AG08395 (cell line): ENCODE measurements around the gene COX18.
A peak's percentile ranks its signal among the peaks of the same experiment; 100 is the strongest.

Experiments
- DNase-seq: peaks from one replicate; pipeline ENCODE4 v3.0.0; 2012; ENCODE audit warnings: mixed read lengths, low spot score

COX18 gene, protein sequence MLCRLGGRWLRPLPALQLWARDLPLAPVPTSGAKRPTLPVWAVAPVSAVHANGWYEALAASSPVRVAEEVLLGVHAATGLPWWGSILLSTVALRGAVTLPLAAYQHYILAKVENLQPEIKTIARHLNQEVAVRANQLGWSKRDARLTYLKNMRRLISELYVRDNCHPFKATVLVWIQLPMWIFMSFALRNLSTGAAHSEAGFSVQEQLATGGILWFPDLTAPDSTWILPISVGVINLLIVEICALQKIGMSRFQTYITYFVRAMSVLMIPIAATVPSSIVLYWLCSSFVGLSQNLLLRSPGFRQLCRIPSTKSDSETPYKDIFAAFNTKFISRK

DNA sequence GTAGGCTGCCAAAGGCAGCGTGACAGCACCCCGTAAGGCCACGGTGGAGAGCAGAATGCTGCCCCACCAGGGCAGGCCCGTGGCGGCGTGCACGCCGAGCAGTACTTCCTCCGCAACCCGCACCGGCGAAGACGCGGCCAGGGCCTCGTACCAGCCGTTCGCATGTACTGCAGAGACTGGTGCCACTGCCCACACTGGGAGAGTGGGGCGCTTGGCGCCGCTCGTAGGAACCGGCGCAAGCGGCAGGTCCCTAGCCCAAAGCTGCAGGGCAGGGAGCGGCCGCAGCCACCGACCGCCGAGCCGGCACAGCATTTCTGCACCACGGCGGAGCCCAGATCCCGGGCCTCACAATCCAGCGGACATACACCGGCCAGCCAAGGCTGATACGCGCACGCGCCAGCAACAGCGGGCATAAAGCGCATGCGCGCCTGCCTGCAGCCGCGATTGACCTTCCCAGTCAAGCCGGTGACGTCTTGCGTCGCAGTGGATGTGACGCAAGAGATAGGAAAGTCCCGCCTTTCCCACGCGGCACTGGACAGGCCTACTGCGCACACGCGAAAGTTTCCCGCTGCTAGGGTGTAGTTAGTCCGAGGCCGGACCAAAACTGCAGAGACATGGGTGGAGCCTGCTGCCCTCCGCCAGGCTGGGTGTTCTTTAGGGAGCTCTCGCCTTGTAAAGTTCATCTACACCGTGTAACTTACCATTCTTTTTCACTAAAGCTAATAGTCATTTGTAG lies at the start of gene COX18:
TSS of gene COX18 (minus strand) at position 379 of the 736 bp plus-strand sequence. CDS start at position 312, 67 bp downstream.
- peak; percentile 98 for DNase-seq

DNA sequence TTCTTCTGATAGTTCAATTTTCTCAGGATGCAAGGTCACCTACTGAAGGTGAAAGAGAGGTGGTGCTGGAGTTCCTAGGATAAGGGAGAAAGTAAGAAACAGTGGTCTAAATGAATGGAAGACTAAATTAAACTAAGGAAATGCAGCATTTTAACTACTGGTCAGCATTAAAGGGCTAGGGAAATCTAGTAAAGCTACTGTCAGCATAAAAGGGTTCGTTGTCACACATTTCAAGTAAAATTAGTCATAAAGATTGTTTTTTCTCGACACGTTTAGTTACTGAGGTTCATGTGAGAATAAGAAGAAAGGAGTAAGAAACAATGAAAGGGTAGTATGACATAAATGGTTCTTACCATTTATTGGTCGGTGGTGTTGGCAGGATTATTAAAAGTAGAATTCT lies 40.0 kb upstream of the COX18 start:
- no peak for DNase-seq

DNA sequence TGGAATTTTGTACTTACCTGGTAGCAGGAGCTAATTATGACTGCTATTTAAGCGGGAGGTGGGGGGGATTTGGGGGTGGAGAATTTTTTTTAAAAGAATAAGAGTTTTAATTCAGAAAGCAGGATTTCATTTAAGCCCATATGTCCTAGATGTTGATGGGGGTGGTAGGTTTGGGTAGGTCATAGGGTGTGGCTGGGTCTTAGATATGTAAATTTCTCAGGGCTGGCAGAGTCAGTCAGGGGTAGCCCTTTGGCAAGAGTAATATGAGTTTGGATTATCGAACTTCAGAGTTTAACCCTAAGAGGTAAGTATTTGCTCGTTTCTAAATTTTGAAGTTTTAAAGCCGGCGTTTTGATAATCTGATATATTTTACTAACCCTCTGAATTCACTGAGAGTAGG lies 35.2 kb upstream of the COX18 start:
- no peak for DNase-seq

DNA sequence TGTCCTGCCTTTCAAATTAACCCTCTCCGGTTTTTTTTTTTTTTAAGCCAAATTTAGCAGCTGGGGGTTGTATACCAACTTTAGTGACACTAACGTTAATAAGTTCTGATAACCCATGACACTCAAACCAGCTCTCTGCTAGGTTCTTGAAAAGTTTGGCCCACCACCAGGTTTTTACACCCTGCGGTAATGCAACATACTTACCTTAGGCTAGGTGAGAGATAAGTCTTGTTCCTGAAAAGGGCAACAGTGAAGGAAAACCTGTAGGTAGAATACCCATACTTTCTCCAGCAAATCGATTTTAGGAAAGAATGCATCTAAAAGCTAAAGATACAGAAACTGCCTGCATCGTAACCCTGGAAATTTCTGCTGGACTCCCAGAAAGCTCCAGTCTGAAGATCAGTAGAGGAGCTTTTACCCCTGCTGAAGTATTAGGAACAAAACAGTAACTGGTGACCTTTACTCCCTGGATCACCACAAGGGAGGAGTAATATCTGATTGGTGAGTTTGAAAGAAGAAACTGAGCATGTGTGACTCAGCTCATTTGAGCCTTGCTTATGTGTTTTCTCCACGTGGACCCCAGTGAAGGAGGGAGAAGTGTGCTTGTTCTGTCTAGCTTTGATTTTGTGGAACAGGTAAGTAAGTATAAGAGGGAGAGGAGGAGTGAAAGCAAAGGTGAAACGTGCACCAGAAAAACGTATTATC lies 34.4 kb upstream of the COX18 start:
- no peak for DNase-seq

DNA sequence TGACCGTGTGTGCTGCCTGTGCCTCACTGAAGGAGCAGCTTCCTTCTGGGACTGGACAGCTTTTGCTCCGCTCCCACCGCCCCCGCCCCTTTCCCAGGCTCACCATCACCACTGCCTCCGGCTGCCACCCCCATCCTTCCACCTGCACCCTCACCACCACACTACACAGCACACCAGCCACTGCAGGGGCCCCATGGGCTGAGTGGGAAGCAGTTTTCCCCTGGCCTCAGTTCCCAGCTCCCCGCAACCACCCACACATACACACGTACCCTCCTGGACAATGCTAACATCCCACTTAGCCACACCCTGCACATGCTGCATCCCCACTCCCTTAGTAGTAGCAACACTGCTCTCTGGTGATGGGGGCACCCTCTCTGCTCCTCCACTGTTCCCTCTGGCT lies 29.6 kb upstream of the COX18 start:
- no peak for DNase-seq

DNA sequence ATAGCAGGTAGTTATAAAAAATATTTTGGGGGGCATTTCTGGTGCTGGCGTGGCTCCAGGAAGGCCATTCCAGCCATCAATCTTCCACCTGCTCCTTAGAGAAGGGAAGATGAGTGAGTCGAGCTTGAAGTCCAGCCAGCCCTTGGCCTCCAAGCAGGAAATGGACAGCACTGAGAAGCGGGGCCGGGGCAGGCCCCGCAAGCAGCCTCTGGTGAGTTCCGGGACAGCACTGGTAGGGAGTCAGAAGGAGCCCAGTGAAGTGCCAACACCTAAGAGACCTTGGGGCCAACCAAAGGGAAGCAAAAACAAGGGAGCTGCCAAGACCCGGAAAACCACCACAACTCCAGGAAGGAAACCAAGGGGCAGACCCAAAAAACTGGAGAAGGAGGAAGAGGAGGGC lies 29.2 kb upstream of the COX18 start:
- DNase-seq = no peak

DNA sequence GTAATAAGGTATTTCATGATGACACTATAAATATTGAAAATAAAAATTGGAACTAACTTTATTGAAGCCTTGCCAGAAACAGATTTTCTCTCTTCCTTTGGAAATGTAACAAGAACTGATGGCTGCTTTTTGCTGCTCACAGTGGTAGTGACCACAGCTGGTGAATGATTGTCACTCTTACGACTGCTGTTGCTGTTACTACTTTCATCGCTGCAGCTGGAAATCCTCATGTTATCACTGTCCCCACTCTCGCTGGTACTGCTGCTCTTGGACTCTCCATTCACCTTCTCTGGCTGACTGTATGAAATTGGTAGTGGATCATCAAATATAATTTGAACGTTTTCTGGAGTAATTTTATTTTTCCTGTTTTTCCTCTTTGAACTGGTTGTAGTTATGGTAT lies 28.5 kb upstream of the COX18 start:
- no peak for DNase-seq

DNA sequence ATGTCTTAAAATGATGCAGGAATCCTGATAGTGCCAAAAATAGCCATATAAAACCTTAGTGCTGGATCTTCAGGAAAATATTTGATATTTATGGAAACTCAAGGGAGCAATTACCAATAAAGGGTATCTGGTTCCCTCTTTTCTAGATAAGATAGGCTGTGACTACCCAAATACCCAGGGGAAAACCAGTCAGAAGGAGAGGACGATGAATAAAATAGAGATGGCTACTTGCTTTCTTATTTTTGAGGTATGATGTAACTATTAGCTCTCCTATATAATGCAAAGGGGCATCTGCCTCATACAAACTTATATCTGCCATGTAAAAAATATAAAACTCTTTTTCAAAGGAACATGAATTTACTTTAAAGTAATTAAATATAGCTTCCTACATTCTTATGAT lies 23.4 kb upstream of the COX18 start:
- DNase-seq = no peak

DNA sequence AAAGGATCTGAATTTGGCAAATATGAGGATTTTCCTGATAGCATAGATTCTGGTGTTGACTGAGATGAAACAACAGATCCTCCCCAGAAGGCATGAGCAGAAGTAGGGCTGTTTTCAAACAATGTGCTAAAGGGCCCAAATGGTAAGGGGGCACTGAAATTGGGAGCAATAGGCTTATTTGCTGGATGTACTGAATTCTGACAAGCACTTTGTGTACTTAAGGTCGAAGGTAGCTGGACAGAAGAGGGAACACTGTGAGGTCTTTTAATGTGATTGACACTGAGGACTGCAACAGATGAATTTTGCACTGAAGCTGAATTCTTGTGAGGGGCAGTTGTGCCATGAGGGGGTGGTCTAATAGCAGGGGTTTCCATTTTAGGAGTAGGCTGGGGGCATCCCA lies 21.2 kb upstream of the COX18 start:
- DNase-seq = no peak

DNA sequence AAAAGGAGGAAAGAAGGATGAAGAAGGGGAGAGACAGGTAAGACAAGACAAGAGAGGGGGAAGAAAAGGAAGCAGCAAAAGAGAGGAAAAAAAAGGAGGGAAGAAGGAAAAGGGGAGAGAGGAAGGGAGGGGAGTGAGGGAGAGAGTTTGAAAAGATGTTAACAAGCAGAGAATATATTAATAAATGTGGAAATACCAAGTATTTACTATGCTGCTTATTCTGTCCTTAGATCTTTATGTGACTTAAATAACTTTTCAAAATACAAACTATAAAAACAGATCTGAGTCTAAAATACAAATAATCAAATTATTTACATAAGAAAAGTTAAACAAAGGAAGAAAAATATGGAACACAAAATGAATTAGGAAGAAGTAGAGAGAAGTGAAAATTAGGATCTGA lies 18.4 kb upstream of the COX18 start:
- DNase-seq = no peak

DNA sequence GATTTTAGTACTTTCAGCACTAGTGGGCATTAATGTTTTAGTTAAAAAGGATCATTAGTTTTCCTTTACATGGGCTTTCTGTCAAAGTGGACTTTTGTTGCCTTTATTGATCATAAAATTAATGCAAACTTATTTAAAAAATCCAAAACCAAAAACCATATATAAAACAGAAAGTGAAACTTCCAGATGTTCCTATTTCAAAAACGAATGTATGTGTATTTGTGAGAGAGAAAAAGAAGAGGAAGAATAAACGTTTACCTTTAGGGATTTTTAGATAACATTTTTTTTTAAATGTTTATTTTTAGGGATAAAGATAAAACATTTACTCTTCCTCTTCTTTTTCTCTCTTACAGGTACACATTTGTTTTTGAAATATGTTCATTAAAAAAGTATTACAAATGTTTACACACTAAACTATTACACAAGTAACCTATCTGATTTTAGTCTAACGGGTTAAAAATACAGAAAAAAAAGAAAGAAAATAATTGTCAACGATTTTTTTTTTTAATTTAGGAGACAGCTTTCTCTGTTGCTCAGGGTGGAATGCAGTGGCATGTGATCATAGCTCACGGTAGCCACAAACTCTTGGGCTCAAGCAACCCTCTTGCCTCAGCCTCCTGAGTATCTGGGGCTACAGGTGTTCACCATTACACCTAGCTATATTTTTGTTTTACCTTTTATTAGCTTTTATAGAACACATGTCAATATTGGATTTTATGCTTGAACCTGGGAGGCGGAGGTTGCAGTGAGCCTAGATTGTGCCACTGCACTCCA lies 16.8 kb upstream of the COX18 start:
- no peak for DNase-seq

DNA sequence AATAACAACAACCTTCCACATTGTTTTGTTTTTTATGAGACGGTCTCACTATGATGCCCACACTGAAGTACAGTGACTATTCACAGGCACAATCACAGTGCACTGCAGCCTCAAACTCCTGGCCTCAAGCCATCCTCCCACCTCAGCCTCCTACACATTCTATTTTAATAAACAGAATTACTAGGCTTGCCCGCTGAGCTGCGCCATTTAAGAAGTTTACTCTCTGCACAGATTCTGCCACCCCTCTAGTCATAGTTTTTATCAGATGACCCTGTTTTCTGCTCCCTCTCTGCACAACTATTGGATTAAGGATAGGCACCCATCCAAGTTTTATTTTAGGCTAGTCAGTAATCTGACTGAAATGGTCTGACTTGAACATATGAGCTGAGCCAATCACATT lies 11.3 kb upstream of the COX18 start:
- no peak for DNase-seq

DNA sequence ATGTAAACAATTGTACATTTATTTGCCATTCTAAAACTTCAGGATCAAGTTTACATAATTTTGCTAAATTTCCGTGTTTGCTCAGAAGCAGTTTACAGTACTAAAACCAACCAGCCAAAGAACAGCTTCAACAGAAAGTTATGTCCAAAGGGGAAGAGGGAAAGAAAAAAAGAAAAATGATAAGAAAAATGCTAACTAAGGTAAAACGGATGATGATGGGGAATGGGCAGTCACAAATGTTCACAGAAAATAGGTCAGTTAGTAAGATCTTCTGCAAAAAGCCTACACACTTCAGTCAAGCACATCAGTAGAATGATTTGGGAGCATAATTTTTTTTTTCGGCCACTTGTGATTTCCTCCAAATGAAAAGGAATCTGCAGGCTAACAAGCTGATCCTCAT lies 6.3 kb upstream of the COX18 start:
- DNase-seq = no peak

DNA sequence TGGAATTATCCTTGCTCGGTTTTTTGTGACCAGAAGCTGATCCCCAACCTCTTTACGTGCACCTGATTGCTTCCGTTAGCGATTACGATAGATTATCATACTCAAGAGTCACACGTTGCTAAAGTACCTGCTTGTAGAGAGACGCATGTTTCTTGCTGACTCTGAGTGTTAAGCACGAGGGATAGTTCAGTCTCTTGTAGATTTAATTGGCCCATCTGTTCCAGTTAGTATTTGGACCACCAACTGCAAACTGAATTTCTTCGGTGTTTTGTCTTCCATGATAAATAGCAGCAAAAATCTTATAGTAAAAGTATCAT lies 516 bp upstream of the COX18 start:
- DNase-seq = no peak

DNA sequence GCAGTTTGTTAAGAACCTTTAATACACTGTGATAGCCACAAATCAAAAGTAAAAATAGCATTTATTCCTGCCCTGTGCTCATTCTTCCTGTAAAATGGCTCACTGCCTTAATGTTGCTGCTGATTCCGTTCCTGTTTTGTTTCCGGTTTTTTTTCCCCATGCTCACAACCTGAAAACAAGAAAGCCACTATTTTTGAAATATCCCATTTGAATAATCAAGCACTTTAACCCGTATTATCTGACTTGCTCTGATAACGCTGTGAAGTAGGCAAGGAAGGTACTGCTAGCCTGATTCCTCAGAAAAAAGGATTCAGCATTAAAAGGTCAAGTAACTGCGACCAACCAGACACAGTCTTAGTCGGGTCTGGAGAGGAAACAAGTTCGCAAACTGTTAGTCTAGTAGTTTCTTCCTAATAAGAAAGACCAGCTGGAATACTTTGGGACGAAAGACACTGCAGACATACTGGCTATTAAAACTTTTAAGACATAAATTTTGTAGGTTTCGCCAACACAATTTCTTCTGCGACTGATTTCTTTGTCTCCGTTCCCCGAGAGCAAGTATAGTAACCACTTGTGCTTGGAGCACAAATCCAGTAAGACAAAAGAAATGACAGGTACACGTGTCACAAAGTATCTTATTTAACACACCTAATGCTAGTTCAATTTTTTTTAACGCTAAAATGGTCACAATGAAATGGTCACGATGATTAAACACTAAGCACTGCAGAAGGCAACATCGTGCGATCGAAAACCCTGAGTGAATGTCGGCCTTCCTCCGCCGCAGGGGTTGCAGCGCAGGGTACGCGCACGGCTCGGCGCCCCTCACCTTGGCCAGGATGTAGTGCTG lies 802 bp downstream of the COX18 start:
- peak; percentile 7 for DNase-seq

DNA sequence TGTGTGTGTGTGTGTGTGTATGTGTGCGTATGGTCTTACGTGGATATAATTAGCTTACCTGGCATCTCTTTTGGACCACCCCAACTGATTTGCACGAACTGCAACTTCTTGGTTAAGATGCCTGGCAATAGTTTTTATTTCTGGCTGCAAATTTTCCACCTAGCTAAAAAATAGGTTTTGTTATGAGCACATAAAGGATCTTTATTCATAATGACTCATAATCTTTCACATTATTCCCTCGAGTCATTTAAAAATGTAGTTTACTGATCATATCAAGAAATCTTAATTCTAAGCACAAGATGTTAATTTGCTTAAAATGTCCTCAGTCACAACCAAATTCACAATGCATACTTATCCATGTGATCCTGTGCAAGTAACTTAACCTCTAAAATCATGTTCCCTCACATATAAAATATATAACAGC lies 1.5 kb downstream of the COX18 start:
- DNase-seq = no peak

DNA sequence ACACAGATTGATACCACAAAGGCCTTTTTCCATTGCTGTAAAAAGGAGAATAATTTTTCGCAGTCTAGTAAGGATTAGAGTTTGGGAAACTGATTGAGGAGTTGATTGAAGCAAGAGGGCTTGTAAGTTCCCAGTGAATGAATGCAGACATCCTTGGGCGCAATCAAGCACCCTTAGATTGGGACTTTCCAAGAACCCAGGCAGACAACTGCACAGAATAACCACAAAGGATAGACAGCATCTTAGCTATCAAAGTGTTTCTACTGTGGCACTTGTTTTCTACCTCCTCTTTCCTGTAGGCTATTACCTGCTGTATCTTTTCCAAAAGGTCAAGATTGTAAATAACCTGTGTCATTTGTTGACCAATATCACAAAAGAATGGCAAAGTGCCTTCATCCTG lies 2.6 kb downstream of the COX18 start:
- DNase-seq = no peak

DNA sequence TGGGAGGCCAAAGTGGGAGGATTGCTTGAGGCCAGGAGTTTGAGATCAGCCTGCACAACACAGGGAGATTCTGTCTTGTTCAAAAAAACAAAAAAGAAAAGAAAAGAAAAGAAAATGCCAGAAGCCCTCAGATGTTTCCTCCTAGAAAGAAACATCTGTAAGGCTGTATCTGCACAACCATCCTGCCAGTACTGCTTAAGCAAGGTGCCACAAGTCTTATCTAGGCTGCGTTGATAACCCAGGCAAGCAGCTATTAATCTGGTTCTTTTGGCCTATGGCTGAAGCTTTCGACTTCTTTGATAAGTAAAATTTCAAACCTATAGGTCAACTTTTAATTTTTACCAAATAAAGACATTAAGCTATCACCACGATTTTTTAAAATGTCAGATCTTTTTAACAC lies 3.1 kb downstream of the COX18 start:
- no peak for DNase-seq

DNA sequence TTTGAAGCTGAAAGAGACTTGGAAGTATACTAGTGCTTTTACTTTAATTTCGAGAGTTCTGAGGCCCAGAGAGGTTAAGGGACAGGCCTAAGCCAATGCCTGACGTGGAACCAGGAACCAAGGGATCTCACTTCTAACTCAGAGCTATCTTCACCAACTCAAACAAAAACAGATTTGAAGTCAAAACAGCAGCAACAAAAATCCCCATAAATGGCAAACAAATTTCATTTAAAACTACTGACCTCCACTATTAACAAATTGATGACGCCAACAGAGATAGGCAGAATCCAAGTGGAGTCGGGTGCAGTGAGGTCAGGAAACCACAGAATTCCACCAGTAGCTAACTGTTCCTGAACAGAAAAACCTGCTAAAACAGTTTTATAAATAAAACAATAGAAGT lies 5.0 kb downstream of the COX18 start:
- no peak for DNase-seq

DNA sequence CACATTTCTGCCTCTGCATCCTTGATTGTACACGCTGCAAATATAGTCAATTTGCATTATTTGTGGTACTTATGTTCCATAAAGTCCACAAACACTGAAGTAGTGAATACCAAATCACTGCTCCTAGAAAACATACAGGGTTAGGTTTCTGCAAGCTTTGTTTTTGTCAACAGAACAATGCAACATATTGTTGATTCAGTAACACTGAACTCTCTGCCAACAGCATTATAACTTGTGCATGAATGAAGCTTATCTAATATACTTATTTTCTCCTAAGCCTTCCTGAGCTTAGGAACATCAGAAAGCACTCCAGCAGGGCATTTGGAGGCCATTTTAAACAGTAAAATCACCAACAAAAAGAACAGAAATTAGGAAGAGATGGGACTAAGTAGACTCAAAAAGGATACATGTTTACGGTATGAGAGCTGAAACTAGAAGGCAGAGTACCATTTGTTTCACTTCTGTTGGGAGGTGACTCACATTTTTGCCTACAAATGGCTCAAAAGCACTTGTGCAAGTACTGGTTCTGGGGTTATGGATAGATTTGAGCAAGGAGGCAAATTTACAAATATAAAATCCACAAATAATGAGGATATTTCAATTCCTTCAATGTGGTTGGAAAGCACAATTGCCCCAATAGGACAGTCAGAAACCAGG lies 14.1 kb downstream of the COX18 start:
- no peak for DNase-seq

DNA sequence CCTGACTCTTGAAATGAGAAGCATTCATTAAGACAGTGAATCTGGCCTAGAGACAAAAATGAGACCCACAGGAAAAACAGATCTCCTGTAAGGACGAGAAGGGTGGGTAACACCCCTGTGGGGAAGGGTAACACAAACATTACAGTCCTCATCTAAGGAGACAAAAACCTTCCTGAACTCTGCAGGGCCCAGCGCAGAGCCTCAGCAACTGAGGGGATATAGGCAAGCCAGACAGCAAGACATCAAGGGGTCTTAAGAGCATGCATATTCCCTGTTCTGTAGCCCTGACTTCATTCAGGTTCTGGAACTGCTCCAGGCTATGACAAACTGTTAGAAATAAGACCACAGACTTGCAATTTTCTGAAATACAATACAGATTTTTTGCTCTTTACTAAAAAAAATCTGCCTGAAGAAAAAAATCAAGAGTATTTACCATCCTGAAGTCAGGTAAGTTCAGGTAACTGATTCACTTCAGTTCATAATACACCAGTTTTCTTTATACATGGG lies 15.5 kb downstream of the COX18 start:
- no peak for DNase-seq
